ENCODE measurements around the gene LYL1.

The LYL1 gene

DNA sequence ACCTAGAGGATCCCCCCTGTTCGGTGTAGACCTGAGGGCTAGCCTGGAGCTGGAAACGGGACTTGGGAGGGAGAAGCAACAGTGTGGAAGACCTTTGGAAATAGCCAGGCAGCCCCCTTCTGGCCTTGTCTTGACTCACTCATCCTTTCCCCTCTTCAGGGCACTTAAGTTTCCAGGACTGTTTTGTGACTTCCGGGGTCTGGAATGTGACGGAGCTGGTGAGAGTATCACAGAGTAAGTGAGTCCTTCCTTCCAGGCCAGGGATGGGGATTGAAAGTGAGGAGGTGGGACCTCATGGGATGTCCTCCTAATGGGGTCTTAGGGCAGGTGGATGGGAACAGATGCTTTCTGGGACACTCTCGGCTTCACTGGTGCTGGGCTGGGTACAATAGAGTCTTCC, 29.4 kb downstream of the LYL1 start:
- DNase-seq (ENCODE audit: low spot score), result no peak

DNA sequence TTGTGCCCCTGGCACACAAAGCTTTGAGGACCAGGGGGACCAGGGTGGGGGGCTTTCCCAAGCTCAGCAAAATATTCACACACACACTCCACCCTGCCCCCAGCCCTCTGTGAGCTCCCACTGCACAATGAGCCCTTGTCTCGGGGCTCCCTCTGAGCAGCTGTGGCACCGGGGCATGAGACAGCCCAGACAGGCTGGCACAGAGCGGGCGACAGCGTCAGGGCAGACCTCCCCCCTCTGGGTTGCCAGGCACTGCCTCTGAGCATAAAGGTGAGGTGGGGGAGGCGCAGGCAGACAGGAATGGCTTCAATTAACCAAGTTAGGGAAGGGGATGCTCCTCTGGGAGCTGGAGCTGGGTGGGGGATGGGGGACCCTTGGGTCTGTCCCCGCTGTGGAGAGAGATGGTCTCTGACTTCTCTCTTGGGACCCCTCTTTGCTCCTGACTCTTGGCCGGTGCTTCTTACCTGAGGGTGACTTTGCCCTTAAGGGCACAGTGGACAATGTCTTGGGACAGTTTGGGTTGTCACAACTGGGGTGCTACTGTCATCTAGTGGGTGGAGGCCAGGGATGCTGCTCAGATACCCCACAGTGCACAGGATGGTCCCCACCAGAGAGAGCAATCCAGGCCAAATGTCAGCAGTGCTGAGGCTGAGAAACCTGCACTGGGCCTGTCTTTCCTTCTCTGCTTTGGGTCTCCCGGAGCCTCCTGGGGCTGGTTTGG, 30.3 kb downstream of the LYL1 start:
- no peak for DNase-seq (ENCODE audit: low spot score)

DNA sequence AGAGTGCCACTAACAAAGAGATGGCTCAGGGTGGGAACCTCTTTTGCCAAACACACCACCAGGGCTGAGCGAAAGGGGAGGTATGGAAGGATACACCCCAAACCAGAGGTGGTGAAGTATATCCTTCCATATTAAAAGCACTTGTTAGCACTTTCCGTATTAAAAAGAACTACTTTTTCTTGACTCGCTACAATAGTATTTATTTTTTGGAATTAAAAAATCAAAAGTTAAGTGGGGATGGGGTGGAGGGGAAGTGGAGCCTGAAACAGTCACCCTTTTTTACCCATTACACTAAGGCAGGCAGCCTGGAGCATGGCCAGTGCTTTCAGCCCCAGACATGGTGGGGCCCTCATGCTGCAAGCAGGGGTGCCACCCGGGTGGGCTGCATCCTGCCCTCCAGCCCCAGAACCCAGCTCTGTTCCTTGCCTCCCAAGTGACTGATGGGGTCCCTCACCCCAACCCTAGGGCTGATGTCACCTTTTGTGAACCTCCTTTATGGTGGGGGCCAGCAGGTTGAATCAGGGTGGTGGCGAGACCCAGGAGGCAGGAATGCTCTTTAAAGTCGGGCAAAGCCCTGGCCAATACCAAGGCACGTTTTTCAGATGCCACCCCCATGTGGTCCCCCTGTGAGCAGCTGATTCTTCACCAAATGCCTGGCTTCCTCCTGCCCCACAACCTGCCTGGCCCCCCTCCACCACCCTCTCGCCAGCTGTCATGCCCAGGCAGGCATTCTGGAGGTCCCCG, 31.0 kb downstream of the LYL1 start:
- DNase-seq (ENCODE audit: low spot score), result no peak

DNA sequence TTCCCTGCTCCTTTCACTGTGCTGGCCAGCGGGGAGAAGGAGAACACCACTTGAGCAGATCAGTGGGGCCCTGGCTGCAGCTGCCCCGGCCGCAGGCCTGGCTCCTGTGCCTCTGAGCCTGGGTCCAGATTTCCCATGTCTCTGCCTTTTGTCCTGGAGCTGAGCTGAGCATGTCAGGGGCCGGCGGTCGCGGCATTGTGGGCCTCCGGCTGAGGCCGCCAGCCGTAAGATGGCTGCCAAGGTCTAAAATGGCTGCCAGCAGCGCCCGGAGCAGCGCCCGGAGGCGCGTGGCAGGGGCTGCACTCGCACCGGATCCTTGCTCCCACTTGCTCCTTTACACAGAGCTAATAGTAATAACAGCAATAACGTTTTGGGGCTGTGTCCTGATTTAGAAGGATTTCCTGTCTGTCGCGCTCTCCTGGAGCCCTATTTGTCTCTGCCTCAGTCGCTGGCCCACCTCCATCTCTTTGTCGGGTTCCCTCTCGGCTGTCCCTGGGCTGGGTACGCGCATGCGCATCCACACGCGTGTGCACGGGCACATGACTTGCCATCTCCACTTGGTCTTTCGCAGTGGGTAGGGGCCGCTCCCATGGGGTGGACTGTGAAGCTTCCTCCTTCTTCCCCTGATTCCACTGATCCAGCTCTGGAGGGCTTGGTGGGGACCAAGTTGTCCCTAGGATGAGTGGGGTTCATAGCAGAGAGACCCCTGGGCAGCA, 32.1 kb downstream of the LYL1 start:
- no peak for DNase-seq (ENCODE audit: low spot score)

DNA sequence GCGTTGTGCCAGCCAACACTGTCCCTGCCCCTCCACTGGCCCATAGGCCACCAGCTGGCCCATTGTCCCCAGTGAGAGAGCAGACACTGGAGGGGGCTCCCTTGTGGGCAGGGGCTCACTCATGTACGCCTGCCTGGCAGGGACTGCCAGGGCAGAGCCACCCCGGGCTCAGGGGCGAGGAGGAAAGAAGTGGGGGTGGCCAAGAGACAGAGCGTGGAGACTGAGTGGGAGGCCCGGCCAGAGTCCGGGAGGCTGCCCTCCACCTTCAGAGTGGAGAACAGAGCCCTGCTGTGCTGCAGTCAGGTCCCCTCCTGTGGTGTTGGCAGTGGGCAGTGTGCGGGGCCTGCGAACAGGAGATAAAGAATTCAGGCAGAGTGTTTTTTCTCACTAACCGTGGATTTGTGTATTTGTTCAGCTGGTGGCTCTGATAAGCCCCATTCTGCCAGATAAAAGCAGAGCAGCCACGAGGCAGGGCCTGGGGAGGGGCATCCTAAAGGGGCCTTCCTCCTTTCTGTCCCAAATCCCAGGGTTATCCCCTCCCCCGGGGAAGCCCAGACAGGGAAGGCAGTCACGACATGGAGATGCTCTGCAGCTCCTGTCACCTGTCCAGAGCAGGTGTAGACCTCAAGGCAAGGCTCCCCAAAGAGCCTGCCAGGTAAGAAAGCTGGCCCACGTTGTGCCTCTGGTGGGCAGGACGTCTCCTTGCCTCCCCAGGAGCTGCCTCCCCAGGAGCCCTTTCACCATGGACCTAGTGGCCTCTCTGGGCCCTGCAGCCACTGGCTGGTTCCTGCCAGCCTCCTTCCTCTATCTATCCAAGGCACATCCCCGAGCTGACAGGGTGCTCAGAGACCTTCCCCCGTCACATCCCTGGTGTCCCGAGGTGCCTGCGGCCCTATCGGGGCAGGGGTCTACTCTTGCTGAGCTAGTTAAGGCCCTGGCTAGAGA, 33.0 kb downstream of the LYL1 start:
- DNase-seq (ENCODE audit: low spot score), result no peak

DNA sequence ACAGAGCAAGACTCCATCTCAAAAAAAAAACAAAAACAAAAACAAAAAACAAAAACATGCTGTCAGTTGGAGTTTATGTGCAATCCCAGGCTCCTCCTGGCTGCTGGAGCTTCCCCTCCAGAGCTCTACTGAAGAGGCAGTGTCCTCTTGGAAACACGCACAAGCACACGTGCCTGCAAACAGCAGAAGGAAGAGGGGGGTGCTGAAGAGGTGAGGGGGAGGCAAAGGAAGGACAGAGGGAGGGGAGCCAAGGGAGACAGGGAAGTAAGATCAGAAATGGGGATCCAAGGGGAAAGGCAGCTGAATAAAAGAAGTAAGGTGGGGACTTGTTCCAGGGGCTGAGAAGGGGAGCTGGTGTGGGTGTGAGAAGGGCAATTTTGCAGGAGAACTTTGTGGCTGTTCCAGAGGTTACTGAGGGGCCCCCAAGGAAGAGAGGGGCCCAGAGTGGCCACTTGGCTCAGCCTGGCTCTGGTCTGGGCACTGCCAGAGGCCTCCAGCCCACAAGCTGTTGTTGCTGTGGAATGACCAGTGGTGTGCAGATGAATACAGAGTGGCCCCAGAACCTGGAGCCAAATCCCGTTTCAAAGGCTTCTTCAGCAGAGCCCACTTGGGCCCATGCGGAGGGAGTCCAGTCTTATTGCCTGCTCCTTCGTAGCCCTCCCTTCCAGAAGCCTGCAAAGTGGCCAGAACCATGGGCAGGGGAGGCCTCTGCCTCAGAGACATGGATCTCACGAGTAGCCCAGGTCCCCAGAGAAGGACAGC, 34.4 kb downstream of the LYL1 start:
- DNase-seq (ENCODE audit: low spot score), result no peak

DNA sequence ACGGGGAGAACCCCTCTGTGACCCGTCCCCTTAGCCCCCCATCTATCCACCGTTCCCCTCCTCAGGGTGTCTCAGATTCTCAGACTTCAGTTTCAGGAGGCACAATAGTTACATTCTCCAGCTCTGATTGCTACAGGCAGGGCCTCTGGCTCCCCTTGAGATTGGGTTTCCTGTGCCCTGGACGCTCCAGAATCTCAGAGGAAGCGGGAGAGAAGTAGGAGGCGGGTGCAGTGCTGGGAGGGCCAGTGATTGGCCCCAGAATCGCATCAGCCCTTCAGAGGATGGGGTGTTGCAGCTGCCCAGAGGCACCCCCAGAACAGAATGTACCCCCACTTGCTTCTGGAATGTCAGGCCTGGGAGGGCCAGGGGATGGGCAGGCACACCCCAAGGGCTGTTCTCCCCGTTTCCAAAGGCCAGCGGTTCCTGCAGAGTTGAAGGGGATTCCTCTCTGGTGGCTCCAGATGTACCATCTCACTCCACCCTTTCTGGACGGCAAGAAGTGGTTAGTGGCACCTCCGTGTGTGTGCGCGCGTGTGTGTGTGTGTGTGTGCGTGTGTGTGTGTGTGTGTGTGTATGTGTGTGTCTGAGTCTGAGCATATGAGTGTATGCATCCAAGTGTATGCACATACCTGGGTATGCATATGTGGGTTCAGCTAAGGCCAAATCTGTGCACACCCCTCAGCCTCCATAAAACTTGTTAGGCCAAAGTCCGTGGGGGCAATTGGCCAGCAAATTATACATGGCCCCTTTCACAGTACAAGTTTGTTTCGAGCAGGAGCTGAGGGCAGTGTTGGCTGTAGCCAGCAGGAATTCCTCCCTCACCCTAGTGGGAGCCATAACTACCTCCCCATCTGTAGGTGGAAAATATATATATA, 35.5 kb downstream of the LYL1 start:
- no peak for DNase-seq (ENCODE audit: low spot score)

DNA sequence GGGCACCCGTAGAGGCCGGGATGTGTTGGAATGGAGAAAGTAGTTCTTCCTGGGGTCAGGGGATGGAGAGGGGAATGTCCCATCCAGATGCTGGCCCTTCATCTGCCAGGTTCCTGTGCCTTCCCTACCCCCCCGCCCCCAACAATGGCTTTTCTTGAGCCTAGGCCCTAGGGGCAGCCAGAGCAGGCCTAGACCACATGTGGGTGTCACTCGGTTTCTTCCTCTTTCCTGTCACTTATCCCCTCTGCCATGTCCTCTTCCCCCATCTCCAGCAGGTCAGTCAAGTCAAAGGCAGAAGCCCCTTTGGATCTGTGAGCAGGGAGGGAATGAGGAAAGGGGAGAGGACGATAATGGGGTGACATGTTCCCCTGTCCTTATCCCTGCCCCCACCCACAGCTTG, 36.4 kb downstream of the LYL1 start:
- DNase-seq (ENCODE audit: low spot score), result no peak

DNA sequence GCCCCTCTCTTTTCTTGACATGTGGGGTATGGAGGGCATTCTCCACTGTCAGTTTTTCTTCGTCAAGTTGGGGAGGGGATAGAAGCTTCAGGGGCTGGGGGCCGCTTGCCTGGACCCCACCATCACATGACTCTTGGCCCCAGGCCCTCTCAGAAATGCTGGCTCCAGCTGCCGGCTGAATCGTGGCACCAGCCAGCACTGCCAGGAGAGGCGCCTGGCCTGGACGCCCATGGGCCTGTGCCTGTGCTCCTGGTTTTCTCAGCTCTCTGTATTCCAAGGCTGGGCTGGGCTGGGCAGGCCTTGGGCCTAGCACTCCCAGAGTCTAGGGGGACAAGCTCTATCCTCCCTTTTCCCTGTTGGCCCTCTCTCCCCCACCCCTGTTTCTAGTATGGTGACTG, 38.6 kb downstream of the LYL1 start:
- no peak for DNase-seq (ENCODE audit: low spot score)

DNA sequence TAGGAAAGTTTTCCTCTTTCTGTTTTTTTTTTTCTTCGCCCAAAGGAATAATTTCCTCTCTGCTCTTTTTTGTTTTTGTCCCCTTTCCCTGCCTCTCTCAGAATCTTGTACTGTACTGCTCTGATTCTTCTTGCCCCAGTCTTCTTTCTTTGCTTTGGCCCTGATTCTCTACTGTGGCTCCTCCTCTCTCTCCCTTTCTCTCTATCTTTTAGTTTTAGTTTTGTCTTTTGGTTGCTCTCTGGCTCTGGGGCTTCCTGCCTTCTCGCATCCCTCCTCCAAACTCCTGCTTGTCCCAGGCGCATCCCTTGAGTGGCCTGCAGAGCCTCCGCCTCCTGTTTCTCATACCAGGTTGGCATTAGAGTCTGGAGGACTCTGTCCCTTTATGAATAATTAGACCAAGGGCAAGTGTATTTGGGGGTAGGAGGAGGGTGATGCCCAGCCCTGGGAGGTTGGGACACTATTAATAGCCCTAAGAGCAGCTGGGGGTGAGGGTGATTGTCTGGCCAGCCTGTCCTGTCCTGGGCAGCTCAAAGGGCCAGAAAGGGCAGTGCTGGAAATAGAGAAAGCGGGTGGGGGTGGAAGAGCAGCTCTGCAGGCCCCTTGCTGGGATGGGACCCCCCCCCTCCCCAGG, 39.1 kb downstream of the LYL1 start:
- no peak for DNase-seq (ENCODE audit: low spot score)

DNA sequence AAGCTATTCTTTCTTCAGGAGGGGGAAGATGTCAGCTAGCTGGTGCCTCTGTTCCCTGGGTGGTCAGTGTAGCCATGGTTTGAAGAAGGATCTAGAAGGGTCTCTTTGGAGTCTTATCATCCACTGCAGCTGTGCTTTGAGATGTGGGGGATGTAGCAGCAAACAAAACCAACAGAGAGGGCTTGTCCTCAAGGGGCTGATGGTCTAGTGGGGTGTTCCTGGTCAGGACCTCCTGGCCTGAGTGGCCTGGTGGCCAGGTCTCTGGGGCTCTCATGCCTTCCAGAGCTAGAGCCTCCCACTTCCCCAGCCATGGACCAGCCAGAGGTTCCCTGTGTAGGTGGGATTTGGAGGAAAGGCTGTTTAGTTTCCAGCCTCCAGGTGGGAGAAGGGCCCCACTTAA, 40.3 kb downstream of the LYL1 start:
- DNase-seq (ENCODE audit: low spot score), result no peak

DNA sequence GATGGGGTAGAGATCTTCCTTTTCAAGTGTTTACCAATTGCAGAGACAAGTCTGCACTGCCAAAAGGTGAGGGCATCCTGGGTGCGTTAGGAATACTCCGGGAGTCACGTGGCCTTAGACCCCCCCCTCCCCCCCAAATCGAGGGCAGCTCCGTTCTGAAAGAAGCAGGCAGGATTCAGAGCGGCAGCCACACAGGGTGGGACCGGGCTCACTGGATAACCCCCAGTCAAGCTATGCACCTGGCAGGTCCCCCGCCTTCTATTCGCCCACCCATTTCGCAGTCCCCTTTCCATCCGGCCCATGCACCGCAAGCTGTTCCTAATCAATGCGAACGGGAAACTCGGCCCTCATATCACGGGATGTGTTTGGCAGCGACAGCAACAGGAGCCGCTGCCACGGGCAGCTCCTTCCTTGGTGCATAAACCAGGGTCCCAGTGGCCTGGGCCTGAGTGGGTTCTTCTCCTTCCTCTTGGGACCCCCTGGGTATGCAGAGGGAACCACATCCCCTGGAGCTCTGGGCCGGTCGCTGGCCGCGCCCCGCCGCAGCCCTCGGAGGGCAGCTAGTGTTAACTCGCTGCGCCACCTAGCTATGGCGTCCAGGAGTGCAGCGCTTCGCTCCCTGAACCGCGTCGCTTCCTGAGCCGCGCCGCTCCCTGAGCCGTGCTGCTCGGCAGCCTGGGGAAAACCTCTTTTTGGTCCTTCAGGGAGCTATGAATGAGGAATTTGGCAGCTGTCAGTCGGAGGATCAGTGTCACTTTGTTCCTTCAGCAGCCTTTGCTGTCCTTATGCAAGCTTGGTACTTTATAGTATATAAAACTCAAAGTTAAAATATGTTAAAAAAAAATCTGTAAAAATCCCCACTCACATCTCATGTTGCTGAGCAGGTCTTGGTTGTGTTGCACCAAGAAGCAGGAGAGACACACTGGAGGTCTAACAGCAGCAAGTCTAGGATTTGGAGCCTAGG, 41.4 kb downstream of the LYL1 start:
- DNase-seq (ENCODE audit: low spot score), result peak; percentile 92

DNA sequence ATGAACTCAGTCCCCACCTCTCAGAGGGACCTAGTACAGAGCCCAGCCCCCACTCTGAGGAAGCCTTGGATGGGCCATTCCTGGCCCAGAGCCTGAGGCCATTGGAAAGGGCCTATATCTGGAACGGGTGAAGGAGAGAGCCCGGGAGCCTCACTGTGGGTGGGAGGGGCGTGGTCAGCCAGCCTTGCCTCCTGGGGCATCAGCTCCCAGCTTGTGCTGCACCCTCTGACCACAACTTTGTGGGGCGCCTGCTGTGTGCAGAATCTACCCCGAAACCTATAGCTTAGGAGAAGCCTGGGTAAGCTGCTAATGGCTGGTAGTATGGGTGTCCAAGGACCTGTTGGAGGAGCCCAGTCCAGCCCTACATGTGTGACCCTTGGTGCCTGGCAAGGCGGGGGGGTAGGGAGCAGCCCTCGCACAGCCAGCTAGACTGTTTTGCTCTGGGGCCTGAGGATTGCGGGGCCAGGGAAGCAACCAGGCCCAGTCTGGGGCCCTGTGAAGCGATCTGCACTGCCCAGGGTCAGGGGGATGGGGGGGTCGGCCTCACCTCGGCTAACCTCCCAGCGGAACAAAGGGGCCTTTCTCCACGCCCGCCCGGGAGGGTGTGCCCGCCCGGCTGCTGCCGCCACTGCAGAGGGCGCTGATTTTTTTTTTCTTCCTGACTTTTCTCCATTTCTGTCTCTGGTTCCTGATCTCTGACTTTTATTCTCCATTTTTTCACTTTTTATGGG, 42.3 kb downstream of the LYL1 start:
- DNase-seq (ENCODE audit: low spot score), result peak; percentile 69

DNA sequence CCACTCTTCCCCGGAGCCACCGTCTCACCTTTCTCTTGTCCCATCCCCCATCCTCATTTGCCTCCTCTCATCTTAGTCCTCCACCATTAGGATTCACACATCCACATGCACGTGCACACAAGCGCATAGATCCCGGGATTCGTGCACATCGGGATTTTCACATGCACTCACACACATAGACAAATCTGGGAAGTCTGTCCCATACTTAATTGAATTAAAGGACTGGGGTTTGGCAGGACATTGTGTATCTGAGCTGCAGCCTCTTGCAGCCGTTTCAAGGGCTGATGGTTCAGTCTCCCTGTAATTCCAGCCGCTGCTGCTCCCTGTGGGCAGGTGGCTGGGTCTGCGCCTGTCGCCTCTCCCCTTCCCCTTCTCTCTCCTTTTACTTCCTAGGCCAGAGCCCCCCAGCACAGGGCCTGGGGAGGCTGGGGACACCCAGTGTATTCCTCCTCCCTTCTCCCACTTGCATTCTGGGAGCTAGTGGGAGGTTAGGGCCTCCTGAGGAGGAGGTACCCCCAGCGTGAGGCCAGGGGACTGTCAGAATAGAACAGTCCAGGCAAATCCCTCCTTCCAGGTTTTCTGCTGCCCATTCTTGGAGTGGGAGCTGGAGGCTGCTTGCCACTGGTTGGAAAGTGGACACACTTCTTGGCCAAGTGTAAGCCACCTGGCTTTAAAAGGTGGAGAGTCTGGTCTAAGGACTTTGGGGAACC, 43.6 kb downstream of the LYL1 start:
- no peak for DNase-seq (ENCODE audit: low spot score)

DNA sequence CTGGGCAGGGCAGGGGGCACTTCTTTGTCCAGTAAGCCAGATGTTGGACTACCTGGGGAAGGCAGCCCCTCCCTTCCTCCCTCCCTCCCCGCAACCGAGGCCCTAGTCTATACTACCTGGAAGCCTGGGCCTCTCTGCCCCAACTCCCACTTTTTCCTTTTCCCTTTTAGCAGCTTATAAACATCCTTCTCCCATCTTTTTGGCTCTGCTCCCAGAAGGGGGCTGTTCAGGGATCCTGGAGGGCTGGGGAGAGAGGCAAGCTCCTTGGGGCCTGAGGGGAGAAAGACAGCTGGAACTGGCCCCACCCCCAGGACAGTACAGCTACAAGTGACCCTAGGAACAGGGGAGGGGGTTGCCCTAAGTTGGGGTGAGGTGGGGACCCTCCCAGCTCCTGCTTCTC, 44.9 kb downstream of the LYL1 start:
- no peak for DNase-seq (ENCODE audit: low spot score)

DNA sequence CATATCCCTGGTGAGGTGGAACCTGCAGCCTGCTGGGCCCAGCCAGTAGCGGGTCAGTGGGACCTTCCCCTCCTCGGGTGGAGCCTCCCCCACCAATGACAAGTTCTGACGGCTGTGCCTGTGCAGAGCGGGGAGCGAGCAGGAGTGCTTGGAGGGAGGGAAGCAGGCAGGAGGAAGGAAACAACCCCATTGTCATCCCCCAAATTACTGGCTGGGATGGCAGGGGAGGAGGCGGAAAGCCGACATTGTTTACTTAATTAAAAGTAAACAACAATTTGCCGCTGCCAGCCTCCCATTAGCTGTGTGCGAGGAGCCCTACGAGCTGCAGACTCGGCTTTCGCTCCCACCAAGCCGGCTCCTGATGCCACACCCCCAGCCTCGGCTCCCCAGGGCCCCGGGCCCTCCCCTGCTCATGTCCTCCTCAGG, 45.5 kb downstream of the LYL1 start:
- no peak for DNase-seq (ENCODE audit: low spot score)

DNA sequence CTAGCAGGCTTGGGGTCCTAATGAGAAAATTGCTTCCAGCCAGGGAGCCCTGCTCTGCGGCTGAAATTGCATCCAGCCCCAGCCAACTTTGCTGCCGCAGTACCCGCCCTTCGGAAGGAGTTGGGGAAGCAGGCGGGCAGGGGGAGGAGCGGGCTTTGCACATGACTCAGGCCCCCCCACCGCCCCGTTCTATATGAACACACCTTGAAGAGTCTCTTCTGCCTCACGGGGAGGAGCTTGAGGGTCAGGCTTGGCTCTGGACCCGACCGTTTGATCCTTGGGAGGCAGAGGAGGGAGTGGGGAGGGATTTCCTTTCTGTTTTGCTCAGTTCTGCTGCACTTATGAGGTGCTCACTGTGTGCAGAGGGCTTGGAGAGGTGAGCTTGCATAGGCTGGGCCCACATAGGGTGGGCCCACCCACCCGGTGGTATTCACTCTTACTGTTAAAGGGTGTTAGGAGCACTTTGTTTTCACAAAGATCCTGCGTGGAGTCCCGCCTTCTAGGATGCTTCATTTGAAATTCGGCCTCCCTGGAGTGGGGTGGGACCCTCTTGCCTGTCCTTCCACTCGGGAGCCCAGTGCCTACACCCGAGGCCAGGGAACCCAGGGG, 46.5 kb downstream of the LYL1 start:
- no peak for DNase-seq (ENCODE audit: low spot score)
